ENCODE measurements around the gene AP4M1. TPM values are rescaled to one million over a fixed set of nuclear protein-coding genes. Genes with fewer than 3 reads are reported as not detected.

The AP4M1 gene
- total RNA-seq, 1 experiment from 2014 or later, result 17.9 TPM

GRCh38 chr7:100107125-100107737 lies 5.8 kb downstream of the AP4M1 start:
- BruUV-seq (replicated peaks), result TSS peak; percentile 82
- no peaks in the 10 kb centered on the region for H3K9me2 ChIP-seq (replicated peaks; ENCODE audit: low read length)
- no peak overlapping the region for H2AFZ ChIP-seq (ENCODE audit: low read length)
- H3K4me3 ChIP-seq (ENCODE audit: low read length), result no peak overlapping the region
- no peak overlapping the region for H3K27ac ChIP-seq (ENCODE audit: low read length)
- H3K4me2 ChIP-seq (ENCODE audit: low read length), result no peak overlapping the region
- no peaks in the 10 kb centered on the region for H3K9me3 ChIP-seq (ENCODE audit: low read length)
- H3F3A ChIP-seq (ENCODE audit: low read length, unreplicated experiment), result no peaks in the 10 kb centered on the region
- POLR2A ChIA-PET (ENCODE audit: unreplicated experiment), result no interaction called here
- H3K4me1 ChIP-seq (ENCODE audit: insufficient read depth, low read length), result peaks cover 5% of the 10 kb centered on the region
- ATAC-seq, result no peak; the same call in 1 of the 2 replicates
- H3K79me2 ChIP-seq (ENCODE audit: low read length), result peaks cover 5% of the 10 kb centered on the region; the same call in 1 of the 2 replicates
- DNase-seq, result no peak
- H3K27me3 ChIP-seq (ENCODE audit: low read length), result no peaks in the 10 kb centered on the region
- TF ChIP-seq, protein P1, sequence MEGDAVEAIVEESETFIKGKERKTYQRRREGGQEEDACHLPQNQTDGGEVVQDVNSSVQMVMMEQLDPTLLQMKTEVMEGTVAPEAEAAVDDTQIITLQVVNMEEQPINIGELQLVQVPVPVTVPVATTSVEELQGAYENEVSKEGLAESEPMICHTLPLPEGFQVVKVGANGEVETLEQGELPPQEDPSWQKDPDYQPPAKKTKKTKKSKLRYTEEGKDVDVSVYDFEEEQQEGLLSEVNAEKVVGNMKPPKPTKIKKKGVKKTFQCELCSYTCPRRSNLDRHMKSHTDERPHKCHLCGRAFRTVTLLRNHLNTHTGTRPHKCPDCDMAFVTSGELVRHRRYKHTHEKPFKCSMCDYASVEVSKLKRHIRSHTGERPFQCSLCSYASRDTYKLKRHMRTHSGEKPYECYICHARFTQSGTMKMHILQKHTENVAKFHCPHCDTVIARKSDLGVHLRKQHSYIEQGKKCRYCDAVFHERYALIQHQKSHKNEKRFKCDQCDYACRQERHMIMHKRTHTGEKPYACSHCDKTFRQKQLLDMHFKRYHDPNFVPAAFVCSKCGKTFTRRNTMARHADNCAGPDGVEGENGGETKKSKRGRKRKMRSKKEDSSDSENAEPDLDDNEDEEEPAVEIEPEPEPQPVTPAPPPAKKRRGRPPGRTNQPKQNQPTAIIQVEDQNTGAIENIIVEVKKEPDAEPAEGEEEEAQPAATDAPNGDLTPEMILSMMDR (conservative IDR thresholded peaks at IDR 0.05; ENCODE audit: low read depth, low read length), result no peak
- TF ChIP-seq EZH2 (IDR thresholded peaks at IDR 0.05; ENCODE audit: low read length, unreplicated experiment) (no peak), EZH2phosphoT487 (IDR thresholded peaks at IDR 0.05; ENCODE audit: borderline replicate concordance, low read length) (no peak)
- H3K36me3 ChIP-seq (ENCODE audit: low read depth, low read length), result peaks cover 3% of the 10 kb centered on the region
- no peak overlapping the region for H3K9ac ChIP-seq (ENCODE audit: low read length)
- no peaks in the 10 kb centered on the region for H4K20me1 ChIP-seq (ENCODE audit: low read length)
- intact Hi-C loops (cut with micrococcal nuclease), result no loop called here
- CTCF ChIA-PET, result no interaction called here

- no peak overlapping the region for H3K4me3 ChIP-seq (ENCODE audit: low read length)
- ChIA-PET CTCF (no interaction called here), POLR2A (ENCODE audit: unreplicated experiment) (no interaction called here)
- H3K9me2 ChIP-seq (replicated peaks; ENCODE audit: low read length), result no peaks in the 10 kb centered on the region
- intact Hi-C loops (cut with micrococcal nuclease), result no loop called here
- H3K9ac ChIP-seq (ENCODE audit: low read length), result no peak overlapping the region
- H3K4me1 ChIP-seq (ENCODE audit: insufficient read depth, low read length), result no peaks in the 10 kb centered on the region
- peaks cover 3% of the 10 kb centered on the region for H3K36me3 ChIP-seq (ENCODE audit: low read depth, low read length)
- H3F3A ChIP-seq (ENCODE audit: low read length, unreplicated experiment), result no peaks in the 10 kb centered on the region
- no peak overlapping the region for H2AFZ ChIP-seq (ENCODE audit: low read length)
- BruUV-seq (replicated peaks), result no TSS peak
- no peaks in the 10 kb centered on the region for H3K79me2 ChIP-seq (ENCODE audit: low read length)
- H3K27ac ChIP-seq (ENCODE audit: low read length), result no peak overlapping the region
- no peaks in the 10 kb centered on the region for H4K20me1 ChIP-seq (ENCODE audit: low read length)
- H3K4me2 ChIP-seq (ENCODE audit: low read length), result no peak overlapping the region
- TF ChIP-seq, protein P1 (conservative IDR thresholded peaks at IDR 0.05; ENCODE audit: low read depth, low read length), result no peak
- no peak for TF ChIP-seq EZH2phosphoT487 (IDR thresholded peaks at IDR 0.05; ENCODE audit: borderline replicate concordance, low read length)
- no peak for TF ChIP-seq EZH2 (IDR thresholded peaks at IDR 0.05; ENCODE audit: low read length, unreplicated experiment)
- no peak for ATAC-seq
- DNase-seq, result no peak
- H3K27me3 ChIP-seq (ENCODE audit: low read length), result no peaks in the 10 kb centered on the region
- H3K9me3 ChIP-seq (ENCODE audit: low read length), result no peaks in the 10 kb centered on the region
Measured at GRCh38 chr7:100107890-100108289, 6.4 kb downstream of the AP4M1 start.

GRCh38 chr7:100109521-100110163 lies 8.2 kb downstream of the AP4M1 start:
- ATAC-seq, result peak; percentile 54; the same call in 1 of the 2 replicates
- no peak for DNase-seq
- TF ChIP-seq EZH2phosphoT487 (IDR thresholded peaks at IDR 0.05; ENCODE audit: borderline replicate concordance, low read length), result no peak
- TF ChIP-seq, protein P1 (conservative IDR thresholded peaks at IDR 0.05; ENCODE audit: low read depth, low read length), result peak; percentile 21; the same call in 1 of the 2 replicates
- H3F3A ChIP-seq (ENCODE audit: low read length, unreplicated experiment), result no peaks in the 10 kb centered on the region
- no TSS peak for BruUV-seq (replicated peaks)
- no peaks in the 10 kb centered on the region for H3K9me3 ChIP-seq (ENCODE audit: low read length)
- peaks cover 3% of the 10 kb centered on the region for H3K36me3 ChIP-seq (ENCODE audit: low read depth, low read length)
- ChIA-PET POLR2A (ENCODE audit: unreplicated experiment) (no interaction called here), CTCF (no interaction called here)
- H3K4me3 ChIP-seq (ENCODE audit: low read length), result no peak overlapping the region
- intact Hi-C loops (cut with micrococcal nuclease), result no loop called here
- no peaks in the 10 kb centered on the region for H3K4me1 ChIP-seq (ENCODE audit: insufficient read depth, low read length)
- no peak overlapping the region for H3K4me2 ChIP-seq (ENCODE audit: low read length)
- no peak overlapping the region for H3K9ac ChIP-seq (ENCODE audit: low read length)
- no peaks in the 10 kb centered on the region for H3K79me2 ChIP-seq (ENCODE audit: low read length)
- H3K9me2 ChIP-seq (replicated peaks; ENCODE audit: low read length), result no peaks in the 10 kb centered on the region
- no peak overlapping the region for H2AFZ ChIP-seq (ENCODE audit: low read length)
- no peaks in the 10 kb centered on the region for H4K20me1 ChIP-seq (ENCODE audit: low read length)
- H3K27ac ChIP-seq (ENCODE audit: low read length), result no peak overlapping the region
- no peaks in the 10 kb centered on the region for H3K27me3 ChIP-seq (ENCODE audit: low read length)

All from PC-3 (cell line).